Upper lobe of left lung (tissue), 4 donors: ENCODE results near the gene PSMD5.

Source experiments
- CTCF ChIP-seq, 6 experiments: fragments of 450-650 bp in 4 of 6; fragments of 200-600 bp in 2 of 6; sonication (generic) in 2 of 6; IDR thresholded peaks; one replicate each; pipeline ENCODE4 v1.5.1; 2016 to 2019; ENCODE audit warnings: antibody characterized with exemption in 6 of 6
- EP300 ChIP-seq, 4 donors: sonication (generic); formaldehyde crosslinking; IDR thresholded peaks; one replicate each; pipeline ENCODE4 v1.5.1; 2017; ENCODE audit warnings: antibody characterized with exemption in 4 of 4, control low read depth in 2 of 4
- POLR2A ChIP-seq, 4 donors: fragments of 450-650 bp; IDR thresholded peaks; one replicate each; pipeline ENCODE4 v1.5.1; 2016 to 2017; ENCODE audit warnings: antibody characterized with exemption in 4 of 4, mild to moderate bottlenecking in 2 of 4
- POLR2AphosphoS5 ChIP-seq, 2 donors: sonication (generic); formaldehyde crosslinking; IDR thresholded peaks; one replicate each; pipeline ENCODE4 v1.5.1; 2017; ENCODE audit warnings: antibody characterized with exemption in 2 of 2

- TF ChIP-seq CTCF (IDR thresholded peaks at IDR 0.05) (no peak), POLR2AphosphoS5 (IDR thresholded peaks at IDR 0.05) (no peak), POLR2A (IDR thresholded peaks at IDR 0.05) (no peak), EP300 (IDR thresholded peaks at IDR 0.05) (no peak)
Observed at GRCh38 chr9:120830151-120830550, 12.6 kb downstream of the PSMD5 start.
